HTERT RPE-1 (cell line): ENCODE measurements around the gene ADPRH.

ENCODE experiments used
- in situ Hi-C: fragments of 300-500 bp; cut with MboI; formaldehyde crosslinking; loops from 4 replicates; pipeline ENCODE4 v1.14.3; 2020; ENCODE audit warnings: low sequenced_read_pairs

ADPRH gene

DNA sequence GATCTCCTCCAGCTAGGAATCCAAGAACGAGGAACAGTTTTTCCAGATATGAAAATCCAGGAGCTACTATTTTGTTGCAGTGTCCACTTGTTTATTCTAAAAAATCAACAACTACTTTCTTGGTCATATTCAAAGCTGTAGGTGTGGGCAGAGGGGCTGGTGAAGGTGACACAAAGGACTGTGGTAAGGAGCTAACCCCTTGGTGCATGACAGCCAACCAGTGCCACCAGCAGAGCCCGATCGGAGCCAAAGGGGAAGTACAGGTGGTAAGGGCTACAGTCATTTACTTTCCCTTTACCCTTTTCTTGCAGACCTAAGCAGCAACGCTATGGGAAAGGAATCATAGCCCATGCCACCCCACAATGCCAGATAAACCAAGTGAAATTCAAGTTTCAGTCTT lies 49.1 kb downstream of the ADPRH start:
- in situ Hi-C loops = no loop called here

DNA sequence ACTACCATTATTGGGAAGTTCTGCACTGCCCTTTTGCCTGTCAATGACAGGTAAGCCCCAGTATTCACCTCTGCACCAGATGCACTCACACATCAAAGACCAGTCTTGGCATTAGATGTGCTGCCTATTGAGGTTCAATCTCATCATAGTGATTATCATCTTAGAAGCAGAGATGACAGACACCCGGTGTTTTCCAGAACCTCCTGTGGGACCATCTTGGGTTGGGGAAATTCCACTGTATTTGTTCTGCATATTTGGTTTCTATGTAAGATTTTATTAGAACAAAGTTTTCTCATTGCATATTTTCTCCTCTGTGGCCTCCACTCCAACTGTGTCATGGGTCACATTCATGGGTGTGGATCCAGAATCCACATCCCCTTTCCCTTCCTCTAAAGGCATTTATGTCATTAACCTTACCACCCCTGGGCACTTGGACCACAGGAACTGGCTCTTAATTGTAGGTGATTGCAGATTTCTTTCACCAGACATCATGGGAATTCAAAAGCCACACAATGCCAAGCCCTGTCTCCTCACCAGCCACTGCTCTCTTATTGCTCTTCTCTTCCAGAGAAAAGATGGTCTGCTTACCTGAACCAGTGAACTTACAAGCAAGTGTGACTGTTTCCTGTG lies 49.6 kb downstream of the ADPRH start:
- in situ Hi-C loops = no loop called here

DNA sequence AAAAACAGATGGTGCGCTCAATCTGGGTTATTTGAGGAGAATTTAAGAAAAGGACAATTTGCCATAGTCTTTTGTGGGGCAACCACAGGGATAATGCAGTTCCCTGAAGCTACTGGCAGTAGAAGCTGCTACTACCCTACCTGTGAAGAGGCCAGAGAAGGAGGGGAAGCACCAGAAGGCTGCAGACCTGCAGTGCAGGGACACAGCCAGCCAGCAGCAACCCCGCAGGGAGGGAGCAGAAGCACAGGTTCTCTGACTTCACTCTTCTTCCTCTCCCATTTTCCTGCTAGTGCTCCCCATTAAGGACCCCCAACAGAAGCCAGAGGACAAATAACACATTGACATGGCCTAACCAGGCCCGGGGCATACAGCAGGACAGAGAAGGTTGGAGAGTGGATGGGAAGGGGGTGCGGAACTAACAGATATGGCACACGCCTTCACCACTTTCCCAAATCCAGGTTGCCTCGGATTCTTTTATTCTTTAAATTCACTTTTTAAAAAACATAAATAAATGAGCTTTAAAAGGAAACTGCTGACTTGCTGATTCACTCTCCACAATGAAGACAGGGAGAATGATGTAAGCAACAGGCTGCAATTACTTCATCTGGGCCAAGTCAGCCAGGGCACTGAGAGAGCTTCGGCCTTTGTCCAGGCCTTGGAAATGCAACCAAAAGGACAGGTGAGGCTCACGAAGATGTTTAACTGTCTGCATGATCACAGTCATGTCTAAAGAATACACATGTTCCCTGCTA lies 51.0 kb downstream of the ADPRH start:
- in situ Hi-C loops = no loop called here

DNA sequence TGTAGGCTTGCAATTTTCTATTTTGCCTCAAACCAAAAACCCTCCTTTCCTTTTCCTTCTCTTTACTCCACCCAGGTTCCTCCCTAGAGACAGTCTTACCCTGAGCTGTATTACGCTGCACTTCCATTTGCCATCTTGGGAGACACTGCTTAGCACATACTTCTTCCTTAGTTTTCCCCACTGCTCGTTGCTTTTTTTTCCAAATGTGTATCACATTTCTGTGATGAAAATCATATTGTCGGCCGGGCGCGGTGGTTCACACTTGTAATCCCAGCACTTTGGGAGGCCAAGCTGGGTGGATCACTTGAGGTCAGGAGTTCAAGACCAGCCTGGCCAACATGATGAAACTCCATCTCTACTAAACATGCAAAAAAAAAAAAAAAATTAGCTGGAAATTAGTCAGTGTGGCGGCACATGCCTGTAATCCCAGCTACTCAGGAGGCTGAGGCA lies 51.6 kb downstream of the ADPRH start:
- in situ Hi-C loops = no loop called here

DNA sequence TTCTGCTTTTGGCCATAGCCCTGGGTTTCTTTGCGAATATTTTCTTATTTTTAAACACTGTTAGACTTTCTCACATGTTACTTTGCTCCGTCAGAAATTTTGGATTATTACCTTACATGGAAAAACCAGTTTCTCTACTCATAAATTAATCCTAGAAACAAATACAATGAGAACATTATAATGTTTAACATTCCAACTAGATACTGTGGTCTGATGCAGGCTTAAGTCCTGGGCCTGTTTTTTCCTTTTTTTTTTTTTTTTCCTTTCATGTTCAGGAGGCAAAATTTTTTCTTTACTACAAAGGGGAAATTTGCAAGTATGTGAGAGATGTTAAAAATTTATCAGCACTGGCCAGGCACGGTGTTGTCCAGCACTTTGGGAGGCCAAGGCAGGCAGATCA lies 52.2 kb downstream of the ADPRH start:
- in situ Hi-C loops = no loop called here

DNA sequence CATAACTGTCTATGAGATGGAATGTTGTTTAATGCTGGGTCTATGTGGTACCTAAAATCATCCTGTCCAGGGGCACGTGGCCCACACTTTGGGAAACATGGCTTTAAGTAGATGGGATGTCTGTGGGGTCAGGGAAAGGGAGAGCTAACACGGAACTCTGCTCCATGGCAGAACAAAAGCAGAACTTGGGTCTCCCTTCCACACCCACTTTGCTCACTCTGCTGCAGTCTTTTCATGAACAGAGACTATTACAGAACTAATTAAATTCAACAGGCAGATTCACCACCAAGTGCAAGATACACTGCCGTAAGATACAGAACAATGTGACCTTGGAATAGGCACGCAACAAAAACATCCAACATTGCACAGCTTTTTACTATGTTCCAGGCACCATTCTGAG lies 52.9 kb downstream of the ADPRH start:
- in situ Hi-C loops = no loop called here

DNA sequence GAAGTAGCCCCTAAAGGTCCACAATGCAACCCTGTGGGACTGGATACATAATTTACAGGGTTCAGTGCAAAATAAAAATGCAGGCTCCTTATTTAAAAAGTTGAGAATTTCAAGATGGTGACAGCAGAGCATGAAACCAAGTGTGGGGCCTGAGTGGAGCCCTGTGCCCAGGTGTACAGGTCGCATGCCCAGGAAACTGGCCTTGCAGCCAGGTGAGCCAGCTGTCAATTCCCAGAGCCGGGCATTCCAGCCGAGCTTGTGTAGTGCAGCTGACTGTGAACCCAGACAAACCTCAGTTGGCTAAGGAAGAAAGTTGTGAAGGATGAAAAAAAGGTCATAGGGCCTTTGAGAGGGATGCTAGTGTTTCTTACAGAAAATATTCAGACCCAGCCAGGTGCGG lies 53.5 kb downstream of the ADPRH start:
- in situ Hi-C loops = no loop called here

DNA sequence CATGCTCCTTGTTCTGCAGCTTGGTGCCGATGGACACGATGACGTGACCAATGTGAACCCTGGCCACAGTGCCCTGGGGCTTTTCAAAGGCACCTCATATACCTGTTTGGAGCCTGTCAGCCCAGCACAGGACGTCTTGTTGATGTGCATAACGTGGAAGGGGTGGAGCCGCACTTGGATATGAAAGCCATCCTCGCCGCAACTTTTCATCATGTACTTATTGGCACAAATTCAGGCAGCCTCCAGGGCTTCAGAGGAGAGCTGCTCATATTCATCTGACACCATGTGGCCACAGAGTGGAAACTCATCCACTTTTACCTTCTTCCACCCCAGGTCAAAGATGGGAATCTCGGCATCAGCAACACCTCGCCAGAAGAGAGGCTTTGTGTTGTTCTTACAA lies 56.4 kb downstream of the ADPRH start:
- in situ Hi-C loops = no loop called here

DNA sequence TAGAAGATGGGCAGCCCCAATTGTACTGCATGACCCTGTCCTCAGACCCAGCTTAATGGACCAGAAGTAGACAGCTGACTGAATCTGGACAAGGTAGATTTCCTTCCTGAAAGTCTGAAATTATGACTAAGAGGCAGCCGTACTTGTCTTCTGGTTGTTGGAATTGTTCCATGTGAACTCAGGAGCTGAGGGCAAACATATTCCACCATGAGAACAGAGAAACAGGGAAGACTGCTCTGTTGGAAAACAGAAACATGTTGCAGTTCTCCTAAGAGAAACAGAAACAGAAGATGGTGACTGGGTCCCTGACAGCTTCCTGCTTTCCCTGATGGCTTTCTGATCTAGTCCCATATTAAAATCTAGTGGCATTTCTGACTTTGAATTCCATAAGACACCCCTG lies 57.0 kb downstream of the ADPRH start:
- in situ Hi-C loops = no loop called here

DNA sequence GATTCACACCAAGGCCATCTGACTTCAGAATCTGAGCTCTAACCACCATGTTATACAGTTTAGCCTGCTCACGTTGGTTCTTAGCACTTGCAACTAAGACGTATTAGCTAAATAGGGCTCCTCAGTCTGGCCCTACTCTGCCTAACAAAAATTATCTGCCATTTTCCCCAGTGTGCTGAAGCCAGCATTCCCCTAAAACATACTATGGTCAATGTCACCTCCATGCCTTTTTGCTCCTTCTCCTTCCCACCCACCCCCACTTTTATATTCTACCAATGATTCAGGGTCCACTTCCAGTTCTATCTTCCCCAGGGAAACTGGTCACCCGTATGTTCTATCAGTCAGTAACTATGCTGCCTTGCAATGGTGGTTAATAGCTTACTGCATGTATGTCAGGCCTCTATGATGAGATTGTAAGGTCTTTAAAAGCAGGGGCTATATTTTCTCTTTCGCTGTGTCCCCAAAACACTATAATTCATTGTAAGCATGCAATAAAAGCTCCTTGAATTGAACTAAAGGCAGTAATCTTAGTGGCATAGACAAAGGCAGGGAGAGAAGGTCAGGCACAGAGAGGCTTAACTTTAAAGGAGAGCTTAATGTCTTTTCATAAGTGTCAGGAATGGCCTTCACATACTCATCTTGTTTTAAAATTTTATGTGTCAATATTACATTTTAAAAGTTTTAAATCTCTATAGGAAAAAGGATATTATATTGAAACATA lies 57.8 kb downstream of the ADPRH start:
- in situ Hi-C loops = no loop called here

DNA sequence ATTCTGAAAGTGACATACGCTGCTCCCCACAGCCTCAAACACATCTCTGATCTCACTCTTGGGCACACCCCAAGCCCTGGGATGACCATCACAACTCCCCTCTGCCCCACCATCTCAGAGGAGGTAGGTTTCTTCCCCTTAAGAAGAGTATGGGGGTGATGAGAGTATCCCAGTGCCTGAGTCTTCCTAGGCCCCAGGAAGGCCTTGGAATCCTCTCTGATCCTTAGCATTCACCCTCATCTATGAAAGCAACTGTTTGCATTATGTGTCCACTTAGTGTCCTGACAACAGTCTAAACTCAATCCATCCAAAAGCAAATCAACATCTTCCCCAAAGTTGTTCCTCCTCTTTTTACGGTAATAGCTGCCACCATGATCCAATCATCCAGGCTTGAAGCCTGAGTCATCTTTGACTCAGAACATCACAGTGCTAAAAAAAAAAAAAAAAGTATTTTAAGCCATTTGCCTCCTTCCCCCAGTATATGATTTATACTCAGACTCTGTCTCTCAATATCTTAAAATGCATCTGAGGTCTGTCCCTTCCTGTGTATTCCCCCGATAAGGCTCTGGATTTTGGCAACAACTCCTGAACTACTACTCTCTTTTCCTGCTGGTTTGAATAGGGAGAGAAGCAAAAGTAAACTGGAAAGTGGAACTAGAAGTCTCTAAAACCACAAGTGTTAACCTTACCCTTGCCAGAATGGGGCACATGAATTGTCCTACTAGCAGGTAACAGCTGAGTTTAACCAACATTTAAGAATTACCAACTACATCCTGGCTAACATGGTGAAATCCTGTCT lies 58.6 kb downstream of the ADPRH start:
- in situ Hi-C loops = no loop called here
